Measurements from ENCODE around the gene LTBP1.

- TF ChIP-seq EZH2phosphoT487 (IDR thresholded peaks at IDR 0.05; ENCODE audit: insufficient read depth, low read depth) (no peak), EZH2 (IDR thresholded peaks at IDR 0.05; ENCODE audit: insufficient read depth, poor library complexity, severe bottlenecking) (no peak)
These were observed 249.9 kb downstream of the LTBP1 start for GRCh38 chr2:33196700-33197099.
